Mucosa of descending colon (tissue), 3 donors: ENCODE results near the gene OR10AD1. TPM values are rescaled to one million over a fixed set of nuclear protein-coding genes. Genes with fewer than 3 reads are reported as not detected.

Experiments used
- ATAC-seq: fragments of 200-7000 bp; cut with Tn5 transposase; one replicate; pipeline ENCODE4 v1.9.1; 2020; ENCODE audit warnings: mild to moderate bottlenecking, moderate library complexity
- DNase-seq, 3 donors: peaks; one replicate each; pipeline ENCODE4 v3.0.0-alpha.2; 2020
- H3K36me3 ChIP-seq: fragments of 200-600 bp; one replicate; pipeline ENCODE4 v1.8.0; 2021; ENCODE audit warnings: low read depth, mild to moderate bottlenecking
- H3K4me1 ChIP-seq: fragments of 200-600 bp; one replicate; pipeline ENCODE4 v1.8.0; 2021; ENCODE audit warnings: low read depth, mild to moderate bottlenecking
- H3K4me3 ChIP-seq: fragments of 200-600 bp; one replicate; pipeline ENCODE4 v1.8.0; 2021; ENCODE audit warnings: mild to moderate bottlenecking
- H3K9me3 ChIP-seq: fragments of 200-600 bp; one replicate; pipeline ENCODE4 v1.8.0; 2021; ENCODE audit warnings: mild to moderate bottlenecking
- CTCF ChIP-seq: fragments of 200-600 bp; IDR thresholded peaks from one replicate; pipeline ENCODE4 v1.8.0; 2022; ENCODE audit warnings: antibody characterized with exemption, mild to moderate bottlenecking
- intact Hi-C, 2 donors: fragments of 100-400 bp; cut with DNase I in 1 of 2; cut with micrococcal nuclease in 1 of 2; formaldehyde crosslinking; loops; one replicate each; pipeline versions ENCODE4 v1.11.0 to v1.11.1; 2022; cut with DNase I, micrococcal nuclease
- total RNA-seq, 3 donors: library from RNA; stranded (reverse); fragmentation: NEBNext Ultra II Directional in 2 of 3; extraction: Animal tissue kit (Norgen Biotek cat#: 25700) in 2 of 3; gene quantifications; one replicate each; pipeline versions ENCODE4 v1.2.1 to v1.2.4, GENCODE V29; 2021 to 2023
- donor health status: DM: no; HTN: no; CAD: no; lungs with moderate emphysema.
- donor health status: DM: no; HTN: no; CAD: no.
- donor health status: DM: no; HTN: yes; CAD: no.

OR10AD1 gene
- total RNA-seq, 3 donors from 2014 or later, result not detected

GRCh38 chr12:48183876-48184548, 19.1 kb downstream of the OR10AD1 start:
- no peak for TF ChIP-seq CTCF
- no peaks in the 10 kb centered on the region for H3K9me3 ChIP-seq
- peaks cover 3% of the 10 kb centered on the region for H3K4me1 ChIP-seq
- peak; percentile 8 for ATAC-seq
- H3K36me3 ChIP-seq, result no peaks in the 10 kb centered on the region
- DNase-seq, result peak in 1 of 3 donors; percentile 35
- peak overlapping the region; percentile 26 for H3K4me3 ChIP-seq
- intact Hi-C loops, result no loop called here

- Histone ChIP-seq H3K36me3 (no peaks in the 10 kb centered on the region), H3K9me3 (no peaks in the 10 kb centered on the region), H3K4me3 (peak within 1 kb of the TSS; percentile 26), H3K4me1 (peaks cover 3% of the 10 kb centered on the region)
- intact Hi-C loops, result no loop called here
- no peak for TF ChIP-seq CTCF
- peak; percentile 63 to 79 (median 66) for DNase-seq
- ATAC-seq, result peak; percentile 83
These were observed 19.8 kb downstream of the OR10AD1 start, which contains the start of gene CCDC184 for GRCh38 chr12:48183091-48183875. TSS of gene CCDC184 (plus strand) at chr12:48183644. CDS start at chr12:48184123, 479 bp downstream.

GRCh38 chr12:48182631-48183030, 20.5 kb downstream of the OR10AD1 start:
- TF ChIP-seq CTCF, result no peak
- DNase-seq (no peak), ATAC-seq (no peak)
- intact Hi-C loops, result no loop called here
- Histone ChIP-seq H3K4me3 (no peak overlapping the region), H3K36me3 (no peaks in the 10 kb centered on the region), H3K9me3 (no peaks in the 10 kb centered on the region), H3K4me1 (peaks cover 3% of the 10 kb centered on the region)

GRCh38 chr12:48180857-48181495, 22.1 kb downstream of the OR10AD1 start:
- Histone ChIP-seq H3K9me3 (no peaks in the 10 kb centered on the region), H3K4me3 (no peak overlapping the region), H3K36me3 (no peaks in the 10 kb centered on the region), H3K4me1 (peaks cover 3% of the 10 kb centered on the region)
- TF ChIP-seq CTCF, result no peak
- intact Hi-C loops, result no loop called here
- ATAC-seq, result no peak
- no peak for DNase-seq

- TF ChIP-seq CTCF, result no peak
- no peak for ATAC-seq
- DNase-seq, result no peak
- intact Hi-C loops, result no loop called here
- no peaks in the 10 kb centered on the region for H3K9me3 ChIP-seq
- peaks cover 3% of the 10 kb centered on the region for H3K4me1 ChIP-seq
- no peaks in the 10 kb centered on the region for H3K36me3 ChIP-seq
- no peak overlapping the region for H3K4me3 ChIP-seq
These were observed 22.7 kb downstream of the OR10AD1 start for GRCh38 chr12:48180424-48180823.
